ENCODE results near the gene TYK2.

- TF ChIP-seq ZSCAN32 (CRISPR knock-in tag; IDR thresholded peaks at IDR 0.05) (no peak), SUPT5H (IDR thresholded peaks at IDR 0.05) (no peak)
Measured at GRCh38 chr19:10365518-10365917, 14.9 kb downstream of the TYK2 start.

Measured in K562 (cell line).